Fibroblast of the conjunctiva (primary cell): ENCODE data around the gene AP1G2.
"Not testable (repeated sequence)": the region's sequence is repeated elsewhere in the genome, so short reads cannot be mapped to it uniquely, and the experiment has no call there.

Experiments
- DNase-seq: peaks from one replicate; pipeline ENCODE4 v3.0.0-alpha.2; 2010; ENCODE audit warnings: low read depth

Gene AP1G2, protein sequence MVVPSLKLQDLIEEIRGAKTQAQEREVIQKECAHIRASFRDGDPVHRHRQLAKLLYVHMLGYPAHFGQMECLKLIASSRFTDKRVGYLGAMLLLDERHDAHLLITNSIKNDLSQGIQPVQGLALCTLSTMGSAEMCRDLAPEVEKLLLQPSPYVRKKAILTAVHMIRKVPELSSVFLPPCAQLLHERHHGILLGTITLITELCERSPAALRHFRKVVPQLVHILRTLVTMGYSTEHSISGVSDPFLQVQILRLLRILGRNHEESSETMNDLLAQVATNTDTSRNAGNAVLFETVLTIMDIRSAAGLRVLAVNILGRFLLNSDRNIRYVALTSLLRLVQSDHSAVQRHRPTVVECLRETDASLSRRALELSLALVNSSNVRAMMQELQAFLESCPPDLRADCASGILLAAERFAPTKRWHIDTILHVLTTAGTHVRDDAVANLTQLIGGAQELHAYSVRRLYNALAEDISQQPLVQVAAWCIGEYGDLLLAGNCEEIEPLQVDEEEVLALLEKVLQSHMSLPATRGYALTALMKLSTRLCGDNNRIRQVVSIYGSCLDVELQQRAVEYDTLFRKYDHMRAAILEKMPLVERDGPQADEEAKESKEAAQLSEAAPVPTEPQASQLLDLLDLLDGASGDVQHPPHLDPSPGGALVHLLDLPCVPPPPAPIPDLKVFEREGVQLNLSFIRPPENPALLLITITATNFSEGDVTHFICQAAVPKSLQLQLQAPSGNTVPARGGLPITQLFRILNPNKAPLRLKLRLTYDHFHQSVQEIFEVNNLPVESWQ

DNA sequence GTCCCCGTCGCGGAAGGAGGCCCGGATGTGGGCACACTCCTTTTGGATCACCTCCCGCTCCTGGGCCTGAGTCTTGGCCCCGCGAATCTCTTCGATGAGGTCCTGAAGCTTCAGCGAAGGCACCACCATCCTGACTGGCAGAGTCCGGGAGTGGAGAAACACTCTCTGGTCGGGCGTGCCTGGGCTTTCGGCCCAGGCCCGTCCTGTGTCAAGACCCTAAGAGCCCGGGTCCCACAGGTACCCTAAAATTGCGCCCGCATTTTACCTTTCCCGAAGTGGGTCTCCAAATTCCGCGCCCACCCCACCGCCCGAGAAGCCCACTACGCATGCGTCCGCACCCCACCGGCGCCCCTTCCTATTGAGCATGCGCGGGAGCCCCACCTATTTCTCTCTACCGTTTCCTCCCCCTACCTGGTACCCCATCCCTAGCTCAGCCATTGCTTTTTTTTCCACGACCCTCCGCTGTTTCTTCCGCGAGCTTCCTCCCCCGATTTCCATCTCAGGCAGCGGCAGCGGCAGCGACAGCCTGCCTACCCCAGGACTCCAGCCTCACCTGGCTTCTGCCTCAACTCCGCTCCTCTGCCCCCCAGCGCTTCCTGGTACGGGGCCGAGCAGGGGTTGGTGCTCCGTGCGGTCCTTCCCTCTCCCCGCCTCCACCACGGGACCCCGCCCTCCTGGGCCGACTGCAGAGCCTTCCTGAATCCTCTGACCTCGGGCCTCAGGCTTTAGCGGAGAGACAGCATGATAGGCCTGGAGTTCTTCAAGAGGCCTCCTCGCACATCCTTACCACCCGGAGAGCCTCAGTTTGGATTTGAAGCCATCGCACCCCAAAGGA, at the start of gene AP1G2:
TSS of gene AP1G2 (minus strand) at position 606 of the 835 bp plus-strand sequence. CDS start at position 129, 477 bp downstream.
- DNase-seq: peak; percentile 50

DNA sequence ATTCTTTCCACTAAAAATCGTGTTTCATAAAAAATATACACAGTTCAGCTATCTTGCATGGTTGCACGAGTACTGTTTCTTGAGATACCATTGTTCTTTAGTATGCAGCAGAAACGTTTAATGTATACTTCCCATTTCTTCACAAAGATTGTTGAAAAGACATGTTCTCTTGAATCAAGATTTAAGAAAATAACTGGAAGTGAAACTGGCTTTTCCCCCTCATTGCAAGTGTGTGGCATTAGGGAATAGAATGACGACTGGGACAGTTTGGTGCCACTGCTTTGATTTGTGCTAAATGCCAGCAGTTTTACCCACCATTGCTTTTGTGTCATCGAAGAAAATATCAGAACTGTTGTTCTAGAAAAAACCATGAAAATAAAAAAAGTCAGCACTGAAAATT, 48.3 kb upstream of the AP1G2 start:
- DNase-seq: no peak

DNA sequence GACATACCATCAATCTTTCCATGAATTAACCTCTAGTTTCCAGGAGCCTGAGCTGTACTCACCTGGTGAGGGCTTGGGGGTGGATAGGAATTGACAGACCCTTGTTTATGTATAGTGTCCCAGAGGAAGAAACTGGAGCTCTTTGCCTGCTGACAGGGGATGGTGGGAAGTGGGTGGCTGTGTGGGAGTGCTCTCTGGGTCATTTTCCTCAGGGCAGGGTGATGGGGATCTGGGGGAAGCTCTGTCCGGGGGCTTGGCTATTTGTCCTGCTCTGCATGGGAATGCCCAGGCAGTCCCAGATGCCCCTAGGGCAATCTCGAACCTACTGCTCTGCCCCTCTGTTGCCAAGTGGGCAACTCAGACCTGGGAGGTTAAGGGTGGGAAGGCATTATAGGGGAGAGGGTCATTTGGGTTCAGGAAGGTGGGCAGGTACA, 46.8 kb upstream of the AP1G2 start:
- no peak for DNase-seq

DNA sequence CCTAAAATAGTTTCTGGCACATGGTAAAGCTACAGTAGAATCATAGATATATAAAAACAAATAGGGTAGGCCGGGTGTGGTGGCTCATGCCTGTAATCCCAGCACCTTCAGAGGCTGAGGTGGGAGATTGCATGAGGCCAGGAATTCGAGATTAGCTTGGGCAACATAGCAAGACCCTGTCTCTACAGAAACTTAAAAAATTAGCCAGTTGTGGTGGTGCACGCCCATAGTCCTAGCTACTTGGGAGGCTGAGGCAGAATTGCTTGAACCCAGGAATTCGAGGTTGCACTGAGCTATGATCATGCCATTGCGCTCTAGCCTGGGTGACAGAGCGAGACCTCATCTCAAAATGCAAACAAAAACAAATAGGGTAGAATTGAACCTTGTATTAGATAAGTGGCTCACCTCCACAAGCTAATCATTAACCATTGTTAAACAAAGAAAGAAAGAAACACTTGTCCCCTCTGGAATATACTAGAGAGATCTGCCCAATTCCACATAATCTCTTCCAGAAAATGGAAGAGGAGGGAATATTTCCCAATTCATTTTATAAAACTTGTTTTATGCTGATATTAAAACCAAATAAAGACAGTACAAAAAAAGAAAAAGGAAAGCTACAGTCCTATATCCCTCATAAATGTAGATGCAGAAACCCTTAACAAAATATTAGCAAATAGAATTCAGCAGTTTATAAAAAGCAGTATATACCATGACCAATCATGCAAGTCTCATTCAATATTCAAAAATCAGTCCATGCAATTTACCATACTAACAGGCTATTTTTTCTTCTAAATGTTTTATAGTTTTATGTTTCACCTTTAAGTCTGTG, 45.9 kb upstream of the AP1G2 start:
- no peak for DNase-seq

DNA sequence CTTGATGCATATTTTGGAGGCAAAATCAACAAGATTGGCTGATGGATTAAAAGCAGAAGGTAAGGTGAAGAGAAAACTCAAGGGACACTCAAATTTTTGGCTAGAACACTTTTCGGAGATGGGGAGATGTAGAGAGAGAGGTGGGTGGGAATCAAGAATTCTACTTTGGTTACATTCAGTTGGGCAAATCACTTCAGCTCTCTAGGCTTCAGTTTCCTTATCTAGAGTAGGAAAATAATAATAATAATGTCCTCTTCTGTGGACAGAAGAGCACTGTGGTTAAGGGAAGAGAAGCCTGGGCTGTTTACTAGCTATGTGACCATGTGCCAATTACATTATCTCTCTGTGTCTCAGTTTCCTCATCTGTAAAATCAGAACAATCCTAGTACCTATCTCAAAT, 45.2 kb upstream of the AP1G2 start:
- DNase-seq: no peak

DNA sequence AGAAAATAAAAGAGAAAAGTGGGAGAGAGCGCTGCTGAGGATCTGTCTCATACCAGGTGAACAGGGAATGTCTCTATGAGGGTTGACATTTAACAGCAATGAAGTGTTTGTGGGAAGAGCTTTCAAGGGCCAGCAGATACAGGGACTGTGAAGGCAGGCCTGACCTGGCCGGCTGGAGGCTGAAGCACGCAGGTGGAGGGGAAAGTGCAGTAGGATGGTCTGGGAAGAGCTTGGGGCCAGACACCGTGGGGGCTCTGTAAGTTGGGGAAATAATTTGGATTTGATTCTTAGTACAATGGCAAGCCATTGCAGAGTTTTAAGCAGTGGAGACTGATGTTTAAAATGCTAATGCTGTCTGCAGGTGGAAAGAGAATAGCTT, 44.8 kb upstream of the AP1G2 start:
- no peak for DNase-seq

DNA sequence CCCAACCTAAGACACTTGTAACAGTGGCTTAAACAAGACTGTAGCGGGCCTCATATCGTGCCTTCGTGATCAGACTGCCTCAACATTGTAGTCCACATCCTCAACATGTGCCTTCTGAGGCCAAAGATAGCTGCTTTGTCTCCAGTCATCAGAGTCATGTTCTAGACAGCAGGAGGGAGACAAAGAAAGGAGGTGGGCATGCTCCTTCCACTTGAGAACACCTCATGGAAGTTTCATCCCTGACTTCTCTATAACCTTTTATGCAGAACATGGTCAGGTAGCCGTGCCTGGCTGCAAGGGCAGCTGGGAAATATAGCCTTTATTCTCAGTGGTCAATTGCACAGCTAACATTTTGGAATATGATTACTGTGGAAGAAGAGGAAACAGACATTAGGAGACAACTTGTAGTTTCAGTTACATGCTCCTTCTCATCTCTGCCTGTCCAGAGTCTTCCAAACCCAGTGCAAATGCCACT, 43.3 kb upstream of the AP1G2 start:
- DNase-seq: no peak

DNA sequence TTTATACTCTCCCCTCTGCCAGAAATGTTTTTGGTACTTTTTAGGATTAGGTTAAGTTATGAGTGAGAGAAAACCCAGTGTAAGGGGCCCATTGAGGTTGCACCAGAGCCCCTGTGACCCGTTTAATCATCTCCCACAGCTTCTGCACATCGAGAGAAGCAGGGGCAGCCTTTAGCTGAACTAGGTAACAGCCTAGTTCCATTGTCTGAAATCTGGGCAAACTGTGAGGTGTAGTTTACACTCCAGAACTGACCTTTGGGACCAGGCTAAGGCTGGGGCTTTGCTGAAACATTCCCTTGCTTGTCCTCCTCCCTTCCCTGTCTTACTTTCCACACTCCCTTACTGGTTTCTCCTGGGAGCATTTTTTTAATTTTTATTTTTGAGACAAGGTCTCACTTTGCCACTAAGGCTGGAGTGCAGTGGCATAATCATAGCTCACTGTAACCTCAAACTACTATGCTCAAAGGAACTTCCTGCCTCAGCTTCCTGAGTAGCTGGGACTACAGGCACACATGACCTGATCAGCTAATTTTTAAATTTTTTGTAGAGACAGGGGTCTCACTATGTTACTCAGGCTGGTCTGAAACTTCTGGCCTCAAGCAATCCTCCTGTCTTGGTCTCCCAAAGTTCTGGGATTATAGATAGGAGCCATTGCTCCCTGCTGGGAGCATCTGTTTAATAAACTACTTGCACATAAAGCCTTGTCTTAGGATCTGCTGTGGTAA, 42.7 kb upstream of the AP1G2 start:
- DNase-seq: no peak

DNA sequence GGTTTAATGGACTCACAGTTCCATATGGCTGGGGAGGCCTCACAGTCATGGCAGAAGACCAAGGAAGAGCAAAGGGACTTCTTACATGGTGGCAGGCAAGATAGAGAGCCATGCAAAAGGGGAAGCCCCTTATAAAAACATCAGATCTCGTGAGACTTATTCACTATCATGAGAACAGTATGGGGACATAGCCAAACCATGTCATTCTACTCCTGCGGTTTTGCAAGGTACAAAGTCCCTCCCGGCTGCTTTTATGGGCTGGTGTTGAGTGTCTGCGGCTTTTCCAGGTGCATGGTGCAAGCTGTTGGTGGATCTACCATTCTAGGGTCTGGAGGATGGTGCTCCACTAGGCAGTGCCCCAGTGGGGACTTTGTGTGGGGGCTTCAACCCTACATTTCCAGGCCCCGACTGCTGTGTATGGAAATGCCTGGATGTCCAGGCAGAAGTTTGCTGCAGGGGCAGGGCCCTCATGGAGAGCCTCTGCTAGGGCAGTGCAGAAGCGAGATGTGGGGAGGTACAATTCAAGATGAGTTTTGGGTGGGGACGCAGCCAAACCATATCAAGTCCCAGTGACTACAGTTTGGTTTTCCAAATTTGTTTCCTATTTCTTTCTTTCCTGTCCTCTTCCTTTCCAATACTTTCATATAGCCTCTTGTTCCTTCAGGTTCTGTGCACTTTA, 42.0 kb upstream of the AP1G2 start:
- not testable (repeated sequence) for DNase-seq

DNA sequence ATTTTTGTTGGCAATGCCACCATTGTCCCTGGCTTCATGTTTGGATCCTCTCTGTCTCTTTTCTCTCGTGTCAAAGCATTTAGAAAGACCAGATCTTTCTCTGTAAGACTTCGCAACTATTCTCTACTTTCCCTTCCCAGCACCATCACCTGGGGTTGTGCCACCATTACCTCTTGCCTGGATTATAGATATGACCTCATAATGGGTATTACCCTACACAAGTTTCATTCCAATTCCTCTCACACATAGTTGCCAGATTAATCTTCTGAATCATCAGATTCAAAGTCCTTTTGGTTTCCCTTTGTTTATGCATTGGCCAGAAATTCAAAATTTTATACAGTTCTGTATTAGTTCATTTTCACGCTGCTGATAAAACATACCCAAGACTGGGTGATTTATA, 41.4 kb upstream of the AP1G2 start:
- no peak for DNase-seq

DNA sequence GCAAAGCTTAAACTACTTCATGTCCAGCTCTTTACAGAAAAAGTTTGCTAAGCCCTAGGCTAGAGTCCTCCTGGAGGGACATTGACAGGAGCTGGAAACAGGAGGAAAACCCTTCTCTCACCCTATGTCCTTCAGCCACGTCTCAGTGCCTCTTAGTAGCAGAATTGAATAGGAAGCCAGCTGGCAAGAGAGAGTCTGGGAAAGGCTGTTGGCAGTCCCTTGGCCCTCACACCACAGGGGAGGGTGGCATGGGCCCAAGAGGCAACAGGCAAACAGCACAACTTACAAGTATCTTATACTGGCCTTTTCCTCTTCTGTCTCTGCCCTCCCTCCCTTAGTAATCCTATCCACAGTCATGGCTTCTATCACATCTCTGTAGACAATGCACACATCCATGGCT, 40.9 kb upstream of the AP1G2 start:
- no peak for DNase-seq

DNA sequence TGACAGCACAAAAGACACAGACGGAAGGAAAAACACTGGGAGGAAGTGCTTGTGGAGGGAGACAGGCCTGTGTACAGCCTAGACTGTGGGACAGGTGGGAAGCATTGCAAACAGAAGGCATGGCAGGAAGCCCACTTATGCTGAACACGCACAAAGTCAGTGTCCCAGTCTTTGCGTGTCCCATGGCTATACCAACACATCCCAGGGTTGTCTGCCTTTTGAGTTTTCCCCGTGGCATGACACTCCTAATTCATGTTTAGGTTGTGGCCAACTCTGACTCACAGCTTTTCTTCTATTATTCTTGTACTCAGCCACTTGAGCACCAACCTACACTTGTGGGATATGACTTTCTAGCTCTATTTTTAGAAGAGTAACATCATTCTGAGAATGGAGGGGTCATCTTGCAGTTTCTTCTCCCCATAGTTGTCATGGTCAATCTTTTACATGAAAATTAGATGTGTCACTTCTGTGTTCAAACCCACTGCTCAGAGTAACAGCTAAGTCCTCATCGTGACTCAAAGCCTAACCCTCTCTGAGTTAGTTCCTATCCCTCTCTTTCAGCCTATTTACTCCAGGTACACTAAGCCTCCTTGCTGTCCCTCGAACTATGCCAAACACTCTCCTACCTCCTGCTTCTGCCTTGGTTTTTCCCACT, 38.5 kb upstream of the AP1G2 start:
- no peak for DNase-seq

DNA sequence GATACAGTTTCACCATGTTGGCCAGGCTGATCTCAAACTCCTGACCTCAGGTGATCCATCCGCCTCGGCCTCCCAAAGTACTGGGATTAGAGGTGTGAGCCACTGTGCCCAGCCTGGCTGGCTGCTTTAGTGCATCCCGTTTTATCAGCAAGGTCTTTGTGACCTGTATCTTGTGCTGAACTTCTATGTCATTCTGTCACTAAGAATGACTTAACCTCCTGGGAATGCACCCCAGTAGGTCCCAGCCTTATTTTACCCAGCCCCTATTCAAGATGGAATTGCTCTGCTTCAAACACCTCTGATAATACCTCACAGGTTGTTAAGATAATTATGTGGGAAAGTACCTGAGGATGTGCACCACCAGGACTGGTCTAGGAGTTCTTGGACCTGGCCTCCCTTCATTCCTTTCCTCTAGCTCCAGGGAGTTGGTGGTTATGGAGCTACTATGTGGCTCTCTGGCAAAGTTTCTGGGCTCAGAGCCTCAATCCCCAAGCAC, 37.1 kb upstream of the AP1G2 start:
- DNase-seq: no peak

DNA sequence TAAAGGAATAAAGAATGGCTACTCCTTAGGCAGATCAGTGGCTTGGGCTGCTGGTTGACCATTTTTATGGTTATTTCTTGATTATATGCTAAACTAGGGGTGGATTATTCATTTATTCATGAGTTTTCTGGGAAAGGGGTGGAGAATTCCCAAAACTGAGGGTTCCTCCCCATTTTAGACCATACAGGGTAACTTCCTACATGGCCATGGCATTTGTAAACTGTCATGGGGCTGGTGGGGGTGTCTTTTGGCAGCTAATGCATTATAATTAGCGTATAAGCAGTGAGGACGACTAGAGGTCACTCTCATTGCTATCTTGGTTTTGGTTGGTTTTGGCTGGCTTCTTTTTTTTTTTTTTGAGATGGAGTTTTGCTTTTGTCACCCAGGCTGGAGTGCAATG, 36.6 kb upstream of the AP1G2 start:
- no peak for DNase-seq

DNA sequence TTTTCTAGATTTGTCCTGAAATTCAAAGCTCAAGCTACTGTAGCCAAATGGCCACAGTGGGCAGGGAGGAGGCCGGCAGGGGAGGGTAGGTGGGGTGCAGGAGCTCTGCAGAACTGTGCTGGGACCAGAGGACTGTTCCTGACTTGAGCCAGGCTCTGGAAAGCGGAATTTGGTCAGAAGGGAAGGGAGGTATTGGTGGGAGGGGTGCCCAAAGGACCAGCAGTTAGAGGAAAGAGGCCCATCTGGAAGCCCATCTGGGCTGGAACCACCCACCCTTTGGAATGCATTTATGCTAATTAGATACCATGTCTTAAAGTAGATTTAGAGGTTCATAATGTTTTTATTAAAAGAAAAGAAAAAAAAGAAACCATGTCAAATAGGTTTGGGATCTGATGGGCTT, 35.5 kb upstream of the AP1G2 start:
- no peak for DNase-seq

DNA sequence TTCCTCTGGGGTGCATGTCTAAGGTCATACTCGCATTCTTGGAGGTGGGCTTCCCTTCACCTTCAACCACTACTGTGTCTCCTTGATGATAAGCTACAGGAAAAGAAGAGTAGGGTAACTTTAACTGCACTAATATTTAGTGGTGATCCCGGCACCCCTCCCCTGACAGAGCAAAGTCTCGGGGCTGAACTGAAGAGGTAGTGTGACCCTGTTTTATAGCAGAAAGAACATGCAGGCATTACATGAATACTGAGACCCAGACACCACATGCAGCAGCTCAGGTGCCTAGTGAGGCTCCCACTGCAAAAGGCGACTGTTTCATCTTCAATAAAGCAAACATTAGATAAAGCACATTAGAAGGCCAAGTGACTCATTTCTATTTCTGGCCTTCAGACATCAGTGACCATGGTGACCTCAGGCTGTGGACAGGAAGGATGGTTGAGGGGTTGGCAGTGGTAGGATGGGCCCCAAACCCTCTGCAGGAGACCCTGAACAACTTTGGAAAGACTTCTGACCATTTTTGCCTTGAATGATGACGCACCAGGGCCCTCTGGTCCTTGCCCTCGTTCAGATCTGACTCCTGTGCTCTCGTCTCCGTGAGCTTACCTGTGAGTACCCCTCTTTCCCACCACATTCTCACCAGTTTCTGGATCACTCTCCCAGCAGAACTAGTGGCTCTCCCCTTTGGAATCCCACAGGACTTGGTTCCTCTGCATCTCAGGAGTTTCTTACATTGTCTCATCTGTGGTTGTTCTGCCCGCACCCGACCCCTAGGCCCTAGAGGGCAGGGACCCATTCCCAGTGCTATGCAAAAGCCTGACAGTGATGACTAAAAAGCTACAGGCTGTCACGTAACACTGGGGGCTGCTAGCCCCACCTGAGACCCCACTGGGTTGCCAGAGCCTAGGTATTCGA, 34.8 kb upstream of the AP1G2 start:
- DNase-seq: no peak

DNA sequence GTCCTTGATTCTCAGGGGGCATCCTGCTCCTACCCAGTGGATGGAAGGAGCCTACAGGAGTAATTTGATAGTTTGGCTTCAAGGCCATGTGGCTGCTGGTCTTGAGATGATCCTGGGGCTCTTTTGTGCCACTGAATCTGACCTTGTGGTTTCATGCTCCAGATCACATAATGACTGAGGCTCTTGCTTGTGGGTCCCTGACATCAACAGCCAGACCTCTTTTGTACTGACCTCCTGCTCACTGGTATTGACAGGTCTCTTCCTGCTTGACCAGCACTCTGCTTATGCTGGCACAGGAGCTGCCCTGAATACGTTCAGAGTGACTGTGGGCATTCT, 34.2 kb upstream of the AP1G2 start:
- no peak for DNase-seq

DNA sequence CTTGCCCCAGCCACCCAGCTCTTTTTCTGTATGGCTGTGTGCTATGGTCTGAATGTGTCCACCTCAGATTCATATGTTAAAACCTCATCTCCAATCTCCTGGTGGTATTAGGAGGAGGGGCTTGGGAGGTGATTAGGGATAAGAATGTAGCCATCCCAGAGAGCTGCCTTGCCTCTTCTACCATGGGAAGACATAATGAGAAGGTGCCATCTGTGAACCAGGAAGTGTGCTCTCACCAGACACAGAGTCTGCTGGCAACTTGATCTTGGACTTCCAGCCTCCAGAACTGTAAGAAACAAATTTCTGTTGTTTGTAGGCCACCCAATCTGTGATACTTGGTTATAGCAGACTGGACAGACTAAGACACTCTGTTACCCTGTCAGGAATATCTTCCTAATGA, 33.8 kb upstream of the AP1G2 start:
- DNase-seq: no peak

DNA sequence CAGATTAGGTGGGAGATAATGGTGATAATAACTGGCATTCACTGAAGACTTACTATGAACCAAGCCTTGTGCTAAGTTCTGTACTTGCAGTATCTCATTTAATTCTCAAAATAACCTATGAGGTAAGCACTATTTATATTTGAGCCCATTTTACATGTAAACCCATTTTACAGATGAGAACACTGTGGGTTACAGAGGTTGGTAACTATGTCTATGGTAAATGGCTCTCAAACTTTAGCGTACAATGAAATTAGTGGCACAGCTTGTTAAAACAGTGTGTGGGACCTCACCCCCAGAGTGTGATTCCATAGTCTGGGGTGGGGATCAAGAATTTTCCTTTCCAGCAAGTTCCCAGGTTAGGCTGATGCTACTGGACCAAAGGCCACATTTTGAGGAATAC, 33.2 kb upstream of the AP1G2 start:
- no peak for DNase-seq
